Tibial nerve (tissue), 4 donors: ENCODE data around the gene ATIC. TPM values are rescaled to one million over a fixed set of nuclear protein-coding genes. Genes with fewer than 3 reads are reported as not detected.

Source experiments
- DNase-seq, 2 donors: peaks; one replicate each; pipeline ENCODE4 v3.0.0-alpha.2; 2019; ENCODE audit warnings: low spot score in 2 of 2
- H3K27ac ChIP-seq, 4 donors: fragments of 200-600 bp; sonication (generic) in 3 of 4; one replicate each; pipeline ENCODE4 v1.5.1; 2017 to 2019; ENCODE audit warnings: mild to moderate bottlenecking in 1 of 4
- H3K27me3 ChIP-seq, 2 donors: fragments of 200-600 bp; sonication (generic) in 1 of 2; one replicate each; pipeline versions ENCODE4 v1.5.1 to v1.6.0; 2017 to 2019
- H3K36me3 ChIP-seq, 3 donors: fragments of 200-600 bp; sonication (generic); one replicate each; pipeline ENCODE4 v1.5.1; 2018 to 2019
- H3K4me1 ChIP-seq, 4 donors: fragments of 200-600 bp; sonication (generic) in 3 of 4; one replicate each; pipeline ENCODE4 v1.5.1; 2017 to 2019
- H3K4me3 ChIP-seq, 4 donors: fragments of 200-600 bp; sonication (generic) in 3 of 4; one replicate each; pipeline ENCODE4 v1.5.1; 2017 to 2019; ENCODE audit warnings: mild to moderate bottlenecking in 1 of 4, moderate library complexity in 1 of 4
- H3K9me3 ChIP-seq, 4 donors: fragments of 200-600 bp; sonication (generic) in 3 of 4; one replicate each; pipeline ENCODE4 v1.5.1; 2017 to 2019
- EP300 ChIP-seq, 2 donors: sonication (generic); formaldehyde crosslinking; IDR thresholded peaks; one replicate each; pipeline ENCODE4 v1.6.1; 2017; ENCODE audit warnings: antibody characterized with exemption in 2 of 2, mild to moderate bottlenecking in 1 of 2
- POLR2A ChIP-seq, 2 donors: fragments of 450-650 bp; IDR thresholded peaks; one replicate each; pipeline ENCODE4 v1.6.1; 2017; ENCODE audit warnings: antibody characterized with exemption in 2 of 2, mild to moderate bottlenecking in 2 of 2, moderate library complexity in 2 of 2
- WGBS, 2 donors: methylation state at CpG; one replicate each; pipeline ENCODE4 v1.1.5; 2018; 5-methylcytosine and 5-hydroxymethylcytosine counted together
- total RNA-seq, 4 donors: library from RNA; depleted of rRNA; stranded (reverse); fragments of >200 nt; gene quantifications; one replicate each; pipeline ENCODE4 v1.1.0, GENCODE V29; 2016
- TF ChIP-seq, protein P1 (sequence below), 5 experiments: fragments of 200-600 bp in 3 of 5; fragments of 450-650 bp in 2 of 5; sonication (generic) in 3 of 5; IDR thresholded peaks; one replicate each; pipeline ENCODE4 v1.5.1; 2016 to 2019; ENCODE audit warnings: antibody characterized with exemption in 5 of 5, mild to moderate bottlenecking in 3 of 5, moderate library complexity in 2 of 5

Gene ATIC
- total RNA-seq, 4 donors from 2014 or later, result 31.6 to 64.5 (median 44.9) TPM

DNA sequence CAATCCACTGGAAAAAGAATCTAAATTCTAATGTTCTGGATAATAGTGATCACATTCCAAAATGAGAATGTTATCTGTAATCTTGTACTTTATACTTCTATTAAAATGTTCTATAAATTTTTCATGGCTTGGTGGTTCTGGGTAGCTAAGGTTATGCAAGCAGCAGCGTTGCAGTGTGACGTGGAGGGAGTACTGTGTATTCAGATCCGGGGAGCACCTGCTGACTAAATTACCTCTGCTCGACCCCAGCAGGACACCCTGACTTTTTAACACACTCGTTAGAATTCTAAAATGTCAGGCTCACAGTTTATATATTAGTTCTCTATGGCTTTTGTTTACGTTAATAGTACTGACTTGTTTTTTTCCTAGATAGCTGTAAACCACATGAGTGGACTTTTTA is 13.0 kb downstream of the ATIC start:
- WGBS, 2 donors, result 61 to 72% methylated on average over 6 of the region's 6 CpGs
- H3K27ac ChIP-seq, result peak overlapping the region in 1 of 4 donors; percentile 25
- H3K4me1 ChIP-seq, result peaks cover 0 to 14% (median 2%) of the 10 kb centered on the region in 4 donors
- peaks cover 0 to 76% (median 10%) of the 10 kb centered on the region in 3 donors for H3K36me3 ChIP-seq
- no peak for DNase-seq
- TF ChIP-seq, protein P1, sequence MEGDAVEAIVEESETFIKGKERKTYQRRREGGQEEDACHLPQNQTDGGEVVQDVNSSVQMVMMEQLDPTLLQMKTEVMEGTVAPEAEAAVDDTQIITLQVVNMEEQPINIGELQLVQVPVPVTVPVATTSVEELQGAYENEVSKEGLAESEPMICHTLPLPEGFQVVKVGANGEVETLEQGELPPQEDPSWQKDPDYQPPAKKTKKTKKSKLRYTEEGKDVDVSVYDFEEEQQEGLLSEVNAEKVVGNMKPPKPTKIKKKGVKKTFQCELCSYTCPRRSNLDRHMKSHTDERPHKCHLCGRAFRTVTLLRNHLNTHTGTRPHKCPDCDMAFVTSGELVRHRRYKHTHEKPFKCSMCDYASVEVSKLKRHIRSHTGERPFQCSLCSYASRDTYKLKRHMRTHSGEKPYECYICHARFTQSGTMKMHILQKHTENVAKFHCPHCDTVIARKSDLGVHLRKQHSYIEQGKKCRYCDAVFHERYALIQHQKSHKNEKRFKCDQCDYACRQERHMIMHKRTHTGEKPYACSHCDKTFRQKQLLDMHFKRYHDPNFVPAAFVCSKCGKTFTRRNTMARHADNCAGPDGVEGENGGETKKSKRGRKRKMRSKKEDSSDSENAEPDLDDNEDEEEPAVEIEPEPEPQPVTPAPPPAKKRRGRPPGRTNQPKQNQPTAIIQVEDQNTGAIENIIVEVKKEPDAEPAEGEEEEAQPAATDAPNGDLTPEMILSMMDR (IDR thresholded peaks at IDR 0.05), result no peak
- TF ChIP-seq EP300 (IDR thresholded peaks at IDR 0.05) (no peak), POLR2A (IDR thresholded peaks at IDR 0.05) (no peak)
- no peak overlapping the region for H3K4me3 ChIP-seq
- no peaks in the 10 kb centered on the region for H3K27me3 ChIP-seq
- H3K9me3 ChIP-seq, result no peaks in the 10 kb centered on the region

DNA sequence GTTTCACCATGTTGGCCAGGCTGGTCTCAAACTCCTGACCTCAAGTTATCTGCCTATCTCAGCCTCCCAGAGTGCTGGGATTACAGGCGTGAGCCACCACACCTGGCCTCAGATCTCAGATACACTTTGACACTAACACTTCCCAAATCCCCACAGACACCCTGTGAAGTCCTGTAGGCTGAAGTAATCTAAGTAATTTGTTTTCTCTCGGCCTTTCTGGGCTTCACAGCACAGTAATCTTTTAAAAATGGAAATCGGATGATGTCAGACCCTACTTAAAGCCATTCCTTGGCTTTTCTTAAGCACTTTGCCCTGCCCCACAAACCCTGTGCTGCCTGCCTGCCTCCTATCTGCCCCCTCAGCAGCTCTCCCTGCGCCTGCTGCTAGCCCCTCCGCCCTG is 16.2 kb downstream of the ATIC start:
- Histone ChIP-seq H3K9me3 (no peaks in the 10 kb centered on the region), H3K4me1 (peaks cover 0 to 24% (median 2%) of the 10 kb centered on the region in 4 donors), H3K4me3 (no peak overlapping the region), H3K27ac (peak overlapping the region in 2 of 4 donors; percentile 58 to 81), H3K36me3 (peaks cover 0 to 58% (median 6%) of the 10 kb centered on the region in 3 donors), H3K27me3 (no peaks in the 10 kb centered on the region)
- WGBS, 2 donors, result 95% methylated on average over 5 of the region's 5 CpGs
- no peak for DNase-seq
- TF ChIP-seq POLR2A (IDR thresholded peaks at IDR 0.05), result no peak
- TF ChIP-seq EP300 (IDR thresholded peaks at IDR 0.05), result no peak
- TF ChIP-seq, protein P1 (IDR thresholded peaks at IDR 0.05), result no peak

DNA sequence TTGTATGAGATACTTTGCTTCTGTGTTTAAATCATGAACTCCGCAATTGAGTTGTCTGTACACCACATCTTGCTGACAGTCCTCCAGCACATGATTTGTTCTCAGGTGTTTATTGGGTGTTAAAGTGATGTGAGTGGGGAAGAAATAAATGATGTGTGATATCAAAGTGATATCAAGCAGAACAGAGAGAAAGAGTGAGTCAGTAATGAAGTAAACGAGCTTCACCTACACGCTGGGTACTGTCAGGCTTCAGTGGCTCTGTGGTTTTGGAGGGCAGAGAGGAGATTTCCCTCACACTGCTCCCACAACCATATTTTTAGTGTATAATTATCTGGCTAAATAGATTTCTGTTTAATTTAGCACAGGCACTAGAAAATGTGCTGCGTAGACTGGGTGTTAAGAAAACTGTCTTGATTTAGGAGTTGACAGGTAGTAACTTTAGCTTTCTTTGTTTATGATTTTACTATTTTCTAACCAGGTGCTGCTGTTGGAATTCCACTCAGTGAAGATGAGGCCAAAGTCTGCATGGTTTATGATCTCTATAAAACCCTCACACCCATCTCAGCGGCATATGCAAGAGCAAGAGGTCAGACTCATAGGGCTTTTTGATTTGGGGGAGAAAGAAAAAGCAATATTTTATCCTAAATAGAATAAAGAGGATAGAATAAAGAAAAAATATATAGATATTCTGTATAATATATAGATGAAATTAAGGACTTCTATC is 21.2 kb downstream of the ATIC start:
- TF ChIP-seq POLR2A (IDR thresholded peaks at IDR 0.05) (no peak), EP300 (IDR thresholded peaks at IDR 0.05) (no peak)
- TF ChIP-seq, protein P1 (IDR thresholded peaks at IDR 0.05), result no peak
- H3K36me3 ChIP-seq, result peaks cover 2 to 67% (median 12%) of the 10 kb centered on the region in 3 donors
- H3K4me1 ChIP-seq, result peaks cover 0 to 24% (median 2%) of the 10 kb centered on the region in 4 donors
- no peak overlapping the region for H3K27ac ChIP-seq
- no peaks in the 10 kb centered on the region for H3K9me3 ChIP-seq
- H3K4me3 ChIP-seq, result no peak overlapping the region
- WGBS, 2 donors, result 93 to 96% methylated on average over 5 of the region's 5 CpGs
- H3K27me3 ChIP-seq, result no peaks in the 10 kb centered on the region
- no peak for DNase-seq

DNA sequence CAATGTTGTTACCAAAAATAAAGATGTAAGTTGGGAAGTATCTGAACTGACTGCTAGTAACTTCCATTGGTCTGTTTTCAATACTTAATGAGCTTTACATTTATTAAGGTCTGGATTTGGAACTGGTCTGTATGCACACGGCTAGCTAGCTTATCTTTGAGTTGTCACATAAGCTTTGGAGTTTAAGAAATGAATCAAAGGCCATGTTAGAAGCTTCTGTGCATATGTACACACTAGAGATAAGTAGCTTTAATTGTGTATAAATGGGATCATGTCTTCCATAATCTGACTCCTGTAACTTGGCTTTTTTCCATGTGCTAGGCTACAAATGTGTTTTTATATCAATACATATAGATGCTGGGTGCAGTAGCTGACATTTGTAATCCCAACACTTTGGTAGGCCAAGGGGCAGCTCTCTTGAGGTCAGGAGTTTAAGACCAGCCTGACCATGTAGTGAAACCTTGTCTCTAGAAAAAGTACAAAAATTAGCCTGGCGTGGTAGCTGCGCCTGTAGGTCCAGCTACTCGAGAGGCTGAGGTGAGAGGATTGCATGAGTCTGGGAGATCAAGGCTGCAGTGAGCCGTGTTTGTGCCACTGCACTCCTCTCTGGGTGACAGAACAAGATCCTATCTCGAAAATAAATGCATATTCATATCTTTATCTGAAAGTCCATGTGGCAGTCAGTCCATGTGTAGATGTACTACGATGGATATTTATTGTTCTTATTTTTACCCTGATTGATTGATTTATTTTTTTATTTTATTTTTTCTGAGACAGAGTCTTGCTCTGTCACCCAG is 27.2 kb downstream of the ATIC start:
- 94% methylated on average over 7 of the region's 7 CpGs for WGBS, 2 donors
- H3K4me1 ChIP-seq, result no peaks in the 10 kb centered on the region
- H3K27me3 ChIP-seq, result no peaks in the 10 kb centered on the region
- peaks cover 2 to 92% (median 21%) of the 10 kb centered on the region in 3 donors for H3K36me3 ChIP-seq
- TF ChIP-seq POLR2A (IDR thresholded peaks at IDR 0.05) (no peak), EP300 (IDR thresholded peaks at IDR 0.05) (no peak)
- TF ChIP-seq, protein P1 (IDR thresholded peaks at IDR 0.05), result no peak
- no peak for DNase-seq
- H3K27ac ChIP-seq, result no peak overlapping the region
- H3K4me3 ChIP-seq, result no peak overlapping the region
- H3K9me3 ChIP-seq, result no peaks in the 10 kb centered on the region

DNA sequence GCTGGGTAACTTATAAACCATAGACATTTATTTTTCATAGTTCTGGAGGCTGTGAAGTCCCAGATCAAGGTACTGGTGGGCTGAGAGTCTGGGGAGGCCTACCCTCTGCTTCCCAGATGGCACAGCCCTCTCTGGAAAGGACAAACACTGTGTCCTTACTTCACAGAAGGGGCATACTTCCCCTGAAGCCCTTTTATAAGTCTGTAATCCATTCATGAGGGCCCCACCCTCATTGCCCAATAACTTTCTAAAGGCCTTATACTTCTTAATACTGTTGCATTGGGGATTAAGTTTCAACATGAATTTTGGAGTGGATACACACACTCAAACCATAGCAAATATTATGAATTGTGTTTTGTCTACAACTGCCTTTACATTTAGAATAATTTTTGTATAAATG is 36.0 kb downstream of the ATIC start:
- H3K4me1 ChIP-seq, result no peaks in the 10 kb centered on the region
- no peak overlapping the region for H3K4me3 ChIP-seq
- H3K27me3 ChIP-seq, result no peaks in the 10 kb centered on the region
- H3K36me3 ChIP-seq, result peaks cover 0 to 92% (median 9%) of the 10 kb centered on the region in 3 donors
- no peak for DNase-seq
- TF ChIP-seq POLR2A (IDR thresholded peaks at IDR 0.05) (no peak), EP300 (IDR thresholded peaks at IDR 0.05) (no peak)
- TF ChIP-seq, protein P1 (IDR thresholded peaks at IDR 0.05), result no peak
- H3K9me3 ChIP-seq, result no peaks in the 10 kb centered on the region
- no peak overlapping the region for H3K27ac ChIP-seq
